Mammary epithelial cell (primary cell): ENCODE data around the gene ZFX.

ENCODE experiments used
- CTCF ChIP-seq, 2 donors: IDR thresholded peaks in 1 of 2; conservative IDR thresholded peaks in 1 of 2; 2 replicates each; pipeline ENCODE4 v1.5.1; 2011 to 2012; ENCODE audit warnings: inconsistent platforms in 2 of 2, low read length in 2 of 2, mild to moderate bottlenecking in 2 of 2, control low read depth in 1 of 2, low read depth in 1 of 2; ENCODE audit not compliant: insufficient read depth in 1 of 2; ENCODE audit errors: extremely low read depth in 1 of 2
- EZH2 ChIP-seq: IDR thresholded peaks from 2 replicates; pipeline ENCODE4 v1.6.1; 2012; ENCODE audit warnings: low read length, inconsistent platforms, borderline replicate concordance

GRCh38 chrX:24184018-24184417 lies 34.5 kb downstream of the ZFX start:
- no peak for TF ChIP-seq CTCF (conservative IDR thresholded peaks at IDR 0.05 in 1 of 2, IDR thresholded peaks at IDR 0.05 in 1 of 2; ENCODE audit: extremely low read depth in 1 of 2, insufficient read depth in 1 of 2, low read depth in 1 of 2, low read length in 2 of 2)
- TF ChIP-seq EZH2: no peak
